Endothelial cell of umbilical vein (primary cell): ENCODE results near the gene SLC22A3. TPM values are rescaled to one million over a fixed set of nuclear protein-coding genes. Genes with fewer than 3 reads are reported as not detected.

ENCODE experiments used
- BruUV-seq: library from RNA; stranded (reverse); fragments of 400-500 nt; replicated peaks from 2 replicates; lab custom pipeline; 2021; lab: Mats Ljungman, UMichigan
- CTCF ChIA-PET: fragments of 300-600, 350-600 bp; sonication (Branson Sonifier 250); formaldehyde crosslinking; loops from one replicate; lab custom pipeline; 2021; ENCODE audit warnings: antibody characterized with exemption, inconsistent platforms; lab: Charles Lee
- POLR2A ChIA-PET: fragments of 300-600, 350-600 bp; sonication (Branson Sonifier 250); formaldehyde crosslinking; loops from one replicate; lab custom pipeline; 2021; ENCODE audit warnings: antibody characterized with exemption, inconsistent platforms; lab: Charles Lee
- DNase-seq: peaks from one replicate; pipeline ENCODE4 v3.0.0-alpha.2; 2011; ENCODE audit warnings: low read depth, low spot score
- FAIRE-seq: peaks from 2 replicates; lab custom pipeline; 2011; peaks lifted over from hg19 to GRCh38; lab: Jason Lieb, UNC
- H2AFZ ChIP-seq: 2 replicates; pipeline ENCODE4 v1.6.0; 2012; ENCODE audit warnings: low read depth, low read length, control low read depth, inconsistent platforms
- H3K27ac ChIP-seq: 2 replicates; pipeline ENCODE4 v1.5.1; 2011; ENCODE audit warnings: low read depth, mild to moderate bottlenecking, control low read depth, low read length, moderate library complexity; ENCODE audit not compliant: insufficient read depth
- H3K27me3 ChIP-seq, 2 experiments: 2 replicates each; pipeline versions ENCODE4 v1.6.0 to v1.6.1; 2011; ENCODE audit warnings: low read length in 2 of 2, mixed read lengths in 1 of 2; ENCODE audit not compliant: control insufficient read depth in 2 of 2, insufficient read depth in 2 of 2
- H3K36me3 ChIP-seq, 2 experiments: 2 replicates in 1 of 2; 3 replicates in 1 of 2; pipeline ENCODE4 v1.5.1; 2011; ENCODE audit warnings: low read length in 2 of 2, mild to moderate bottlenecking in 1 of 2, moderate library complexity in 1 of 2; ENCODE audit not compliant: control insufficient read depth in 2 of 2, insufficient read depth in 2 of 2; ENCODE audit errors: extremely low read depth in 1 of 2
- H3K4me1 ChIP-seq: 3 replicates; pipeline ENCODE4 v1.5.1; 2011; ENCODE audit warnings: mild to moderate bottlenecking, low read length; ENCODE audit not compliant: control insufficient read depth, insufficient read depth; ENCODE audit errors: extremely low read depth
- H3K4me2 ChIP-seq: 2 replicates; pipeline ENCODE4 v1.6.1; 2011; ENCODE audit warnings: low read length, control low read depth, mixed read lengths; ENCODE audit not compliant: insufficient read depth
- H3K4me3 ChIP-seq, 3 experiments: fragments of 200-600 bp in 1 of 3; sonication (generic), shearing (Covaris generic) in 1 of 3; replicated peaks in 1 of 3; 2 replicates each; pipeline ENCODE4 v1.5.1; 2011 to 2016; ENCODE audit warnings: control low read depth in 3 of 3, low read length in 3 of 3, mild to moderate bottlenecking in 2 of 3, inconsistent platforms in 1 of 3, low read depth in 1 of 3, moderate library complexity in 1 of 3; ENCODE audit not compliant: insufficient read depth in 1 of 3
- H3K79me2 ChIP-seq: 2 replicates; pipeline ENCODE4 v1.6.0; 2012; ENCODE audit warnings: low read length, inconsistent platforms; ENCODE audit not compliant: control insufficient read depth, insufficient read depth
- H3K9ac ChIP-seq: replicated peaks from 2 replicates; pipeline ENCODE3; 2011; ENCODE audit warnings: low read length, control low read depth; ENCODE audit not compliant: insufficient read depth; ENCODE audit errors: extremely low read depth
- H3K9me1 ChIP-seq: replicated peaks from 3 replicates; pipeline ENCODE4 v1.6.0; 2011; ENCODE audit warnings: mild to moderate bottlenecking, low read length; ENCODE audit not compliant: control insufficient read depth, insufficient read depth; ENCODE audit errors: extremely low read depth
- H3K9me3 ChIP-seq: replicated peaks from 2 replicates; pipeline ENCODE4 v1.5.1; 2012; ENCODE audit warnings: low read length, inconsistent platforms; ENCODE audit not compliant: control insufficient read depth, insufficient read depth
- H4K20me1 ChIP-seq: replicated peaks from 2 replicates; pipeline ENCODE3; 2011; ENCODE audit warnings: mild to moderate bottlenecking, low read length; ENCODE audit not compliant: control insufficient read depth, insufficient read depth; ENCODE audit errors: extremely low read depth
- EZH2 ChIP-seq: IDR thresholded peaks from 2 replicates; pipeline ENCODE4 v1.6.1; 2012; ENCODE audit warnings: borderline replicate concordance, low read depth, mild to moderate bottlenecking, moderate library complexity, low read length, inconsistent platforms; ENCODE audit not compliant: severe bottlenecking
- FOS ChIP-seq: IDR thresholded peaks from 2 replicates; pipeline ENCODE4 v1.6.1; 2011; ENCODE audit warnings: mild to moderate bottlenecking, low read length, moderate library complexity, borderline replicate concordance; ENCODE audit not compliant: insufficient read depth
- GATA2 ChIP-seq: IDR thresholded peaks from 2 replicates; pipeline ENCODE4 v1.7.0; 2011; ENCODE audit warnings: low read depth, mild to moderate bottlenecking, moderate library complexity, mixed read lengths, low read length; ENCODE audit not compliant: insufficient read length, insufficient read depth
- JUN ChIP-seq: IDR thresholded peaks from 2 replicates; pipeline ENCODE4 v1.6.1; 2011; ENCODE audit warnings: borderline replicate concordance, low read depth; ENCODE audit not compliant: insufficient read length, insufficient read depth
- MYC ChIP-seq: IDR thresholded peaks from one replicate; pipeline ENCODE4 v1.6.1; 2011; ENCODE audit warnings: mild to moderate bottlenecking, low read depth, low read length
- POLR2A ChIP-seq: IDR thresholded peaks from 2 replicates; pipeline ENCODE4 v1.6.1; 2012; ENCODE audit warnings: low read depth, mild to moderate bottlenecking, control low read depth, low read length
- POLR2AphosphoS5 ChIP-seq: IDR thresholded peaks from 2 replicates; pipeline ENCODE4 v1.6.1; 2012; ENCODE audit warnings: low read depth, mild to moderate bottlenecking, control low read depth, low read length, moderate library complexity; ENCODE audit not compliant: insufficient read depth
- dilution Hi-C: fragments of 300-500 bp; cut with MboI; formaldehyde crosslinking; loops from one replicate; pipeline ENCODE4 v1.15.0; 2019; ENCODE audit warnings: low sequenced_read_pairs; ENCODE audit not compliant: extremely low pct_ligation_motif_present
- intact Hi-C: fragments of 100-400 bp; cut with micrococcal nuclease; formaldehyde crosslinking; loops from one replicate; pipeline ENCODE4 v1.10.0; 2022
- polyA plus RNA-seq, 4 experiments: library from polyadenylated mRNA; depleted of rRNA in 3 of 4; stranded (reverse) in 3 of 4; unstranded in 1 of 4; fragments of >200 nt; gene quantifications; 2 replicates each; pipeline versions ENCODE4 v1.2.1 to v1.2.3, GENCODE V29; 2011 to 2012; ENCODE audit warnings: missing spikeins in 1 of 4
- total RNA-seq: library from RNA; stranded (reverse); gene quantifications from 2 replicates; pipeline ENCODE4 v1.2.3, GENCODE V29; 2021
- TF ChIP-seq, protein P1 (sequence below): IDR thresholded peaks from 2 replicates; pipeline ENCODE4 v1.6.1; 2011; ENCODE audit not compliant: insufficient read depth, insufficient read length
- TF ChIP-seq, protein P2 (sequence below), 2 donors: IDR thresholded peaks; 1 replicate in 1 of 2; 2 replicates in 1 of 2; pipeline ENCODE4 v1.5.1; 2011; ENCODE audit warnings: low read length in 2 of 2, mild to moderate bottlenecking in 2 of 2, moderate library complexity in 2 of 2, control low read depth in 1 of 2, inconsistent platforms in 1 of 2, low read depth in 1 of 2; ENCODE audit not compliant: insufficient read depth in 1 of 2; ENCODE audit errors: extremely low read depth in 1 of 2

SLC22A3 gene
- total and polyA plus RNA-seq, 2 donors (not counting 3 experiments of a cell fraction or from before 2014, with no cell fraction given) = not detected

DNA sequence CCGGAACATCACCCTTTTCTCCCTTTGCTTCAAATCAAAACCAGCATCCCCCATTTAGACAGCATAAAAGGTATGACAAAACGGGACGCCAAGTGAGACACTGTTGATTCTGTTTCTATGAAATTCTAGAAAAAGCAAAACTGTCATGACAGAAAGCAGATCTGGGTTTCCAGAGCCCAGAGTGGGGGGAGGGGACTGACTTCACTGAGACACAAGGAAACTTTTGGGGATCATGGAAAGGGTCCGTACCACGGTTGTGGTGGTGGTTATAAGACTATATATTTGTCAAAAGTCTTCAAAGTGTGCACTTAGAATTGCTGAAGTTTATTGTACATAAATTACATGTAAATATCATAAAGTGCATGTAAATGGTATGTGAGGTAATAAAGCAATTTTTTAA lies 82.6 kb downstream of the SLC22A3 start:
- H4K20me1 ChIP-seq = no peaks in the 10 kb centered on the region
- no peak for FAIRE-seq

More for the DNA sequence above, 82.6 kb downstream of the SLC22A3 start:
- H3K4me2 ChIP-seq = no peak overlapping the region
- intact Hi-C loops (no loop called here), dilution Hi-C loops (no loop called here)
- H3K79me2 ChIP-seq = no peaks in the 10 kb centered on the region
- BruUV-seq = no TSS peak
- H3K27ac ChIP-seq = no peak overlapping the region
- no peaks in the 10 kb centered on the region for H3K4me1 ChIP-seq
- no peak overlapping the region for H3K9ac ChIP-seq
- ChIA-PET POLR2A (no interaction called here), CTCF (no interaction called here)
- DNase-seq = no peak
- H3K9me3 ChIP-seq = peaks cover 7% of the 10 kb centered on the region
- H3K27me3 ChIP-seq = no peaks in the 10 kb centered on the region
- no peak overlapping the region for H3K4me3 ChIP-seq
- TF ChIP-seq POLR2AphosphoS5 (no peak), GATA2 (no peak), MYC (no peak), POLR2A (no peak), FOS (no peak), JUN (no peak), EZH2 (no peak)
- TF ChIP-seq, protein P1, sequence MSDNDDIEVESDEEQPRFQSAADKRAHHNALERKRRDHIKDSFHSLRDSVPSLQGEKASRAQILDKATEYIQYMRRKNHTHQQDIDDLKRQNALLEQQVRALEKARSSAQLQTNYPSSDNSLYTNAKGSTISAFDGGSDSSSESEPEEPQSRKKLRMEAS = no peak
- TF ChIP-seq, protein P2, sequence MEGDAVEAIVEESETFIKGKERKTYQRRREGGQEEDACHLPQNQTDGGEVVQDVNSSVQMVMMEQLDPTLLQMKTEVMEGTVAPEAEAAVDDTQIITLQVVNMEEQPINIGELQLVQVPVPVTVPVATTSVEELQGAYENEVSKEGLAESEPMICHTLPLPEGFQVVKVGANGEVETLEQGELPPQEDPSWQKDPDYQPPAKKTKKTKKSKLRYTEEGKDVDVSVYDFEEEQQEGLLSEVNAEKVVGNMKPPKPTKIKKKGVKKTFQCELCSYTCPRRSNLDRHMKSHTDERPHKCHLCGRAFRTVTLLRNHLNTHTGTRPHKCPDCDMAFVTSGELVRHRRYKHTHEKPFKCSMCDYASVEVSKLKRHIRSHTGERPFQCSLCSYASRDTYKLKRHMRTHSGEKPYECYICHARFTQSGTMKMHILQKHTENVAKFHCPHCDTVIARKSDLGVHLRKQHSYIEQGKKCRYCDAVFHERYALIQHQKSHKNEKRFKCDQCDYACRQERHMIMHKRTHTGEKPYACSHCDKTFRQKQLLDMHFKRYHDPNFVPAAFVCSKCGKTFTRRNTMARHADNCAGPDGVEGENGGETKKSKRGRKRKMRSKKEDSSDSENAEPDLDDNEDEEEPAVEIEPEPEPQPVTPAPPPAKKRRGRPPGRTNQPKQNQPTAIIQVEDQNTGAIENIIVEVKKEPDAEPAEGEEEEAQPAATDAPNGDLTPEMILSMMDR (IDR thresholded peaks at IDR 0.05; ENCODE audit: extremely low read depth in 1 of 2, insufficient read depth in 1 of 2, low read depth in 1 of 2, low read length in 2 of 2) = no peak
- H3K36me3 ChIP-seq = no peaks in the 10 kb centered on the region
- H2AFZ ChIP-seq = no peak overlapping the region
- H3K9me1 ChIP-seq = no peaks in the 10 kb centered on the region
